ENCODE data around the gene TAF1C.
"Not testable (repeated sequence)": the region's sequence is repeated elsewhere in the genome, so short reads cannot be mapped to it uniquely, and the experiment has no call there.

TAF1C gene

DNA sequence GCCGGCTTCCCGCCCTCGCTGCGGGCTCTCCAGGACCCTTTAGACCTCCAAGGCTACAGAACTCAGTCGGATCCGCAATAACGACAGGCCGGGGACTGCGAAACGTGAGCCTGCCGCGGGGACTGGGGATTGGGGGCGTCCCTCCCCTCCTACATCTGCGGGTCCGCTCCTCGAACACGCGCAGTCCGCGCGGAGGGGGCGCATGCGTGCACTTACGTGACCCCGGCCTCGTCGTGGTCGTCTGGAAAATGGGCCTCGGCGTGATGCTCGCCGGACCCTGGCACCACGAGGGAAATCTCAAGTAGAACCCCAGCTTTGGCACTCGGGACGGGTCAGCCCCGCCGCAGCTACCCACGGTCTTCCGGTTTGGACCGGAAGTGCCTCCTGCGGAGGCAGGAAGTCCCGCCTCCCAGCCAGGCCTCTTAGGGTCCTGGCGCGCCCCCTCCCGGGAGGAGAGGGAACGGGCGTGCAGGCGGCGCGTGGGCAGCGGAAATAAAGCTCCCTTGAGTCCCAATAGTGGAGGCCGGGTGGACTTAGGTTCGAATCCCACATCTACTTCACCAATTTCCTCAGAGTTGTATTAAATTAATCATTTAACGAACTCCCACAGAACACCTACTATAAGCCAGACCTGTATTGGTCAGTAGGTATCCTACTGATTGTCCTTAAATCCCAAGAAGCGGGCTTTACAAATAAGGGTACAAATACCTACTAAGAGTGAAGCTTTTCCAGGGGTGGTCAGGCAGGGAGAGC is at the start of gene TAF1C:
Gene TAF1C, minus strand, starts transcription at position 373 of the 753 bp plus-strand sequence. CDS start 2,069 bp downstream, outside the sequence.
- peak; percentile 93 for ATAC-seq
- peak; percentile 94 for DNase-seq

GRCh38 chr16:84234321-84235241 is 47.7 kb upstream of the TAF1C start:
- DNase-seq (no peak), ATAC-seq (no peak)

DNA sequence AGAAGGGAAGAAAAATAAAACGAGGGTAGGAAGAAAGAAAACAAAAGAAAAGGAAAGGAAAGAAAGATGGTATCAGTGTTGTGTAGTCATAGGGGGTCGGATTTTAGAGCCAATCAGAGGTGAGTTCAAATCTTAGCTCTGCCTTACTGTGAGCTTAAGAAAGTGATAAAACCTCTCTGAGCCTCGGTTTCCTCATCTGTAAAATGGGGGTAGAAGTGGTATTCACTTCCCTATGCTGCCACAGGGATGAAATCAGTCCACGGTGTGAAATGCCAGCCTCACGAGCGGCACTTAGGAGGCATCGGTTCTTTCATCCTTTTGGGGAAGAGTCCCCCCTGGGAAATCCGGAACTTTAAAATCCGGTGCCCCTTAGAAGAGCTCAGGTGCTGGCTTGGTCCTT is 46.9 kb upstream of the TAF1C start:
- ATAC-seq, result no peak

GRCh38 chr16:84232969-84233368 is 46.1 kb upstream of the TAF1C start:
- DNase-seq, result no peak
- ATAC-seq, result no peak

More for the DNA sequence above, 46.9 kb upstream of the TAF1C start:
- DNase-seq, result no peak

DNA sequence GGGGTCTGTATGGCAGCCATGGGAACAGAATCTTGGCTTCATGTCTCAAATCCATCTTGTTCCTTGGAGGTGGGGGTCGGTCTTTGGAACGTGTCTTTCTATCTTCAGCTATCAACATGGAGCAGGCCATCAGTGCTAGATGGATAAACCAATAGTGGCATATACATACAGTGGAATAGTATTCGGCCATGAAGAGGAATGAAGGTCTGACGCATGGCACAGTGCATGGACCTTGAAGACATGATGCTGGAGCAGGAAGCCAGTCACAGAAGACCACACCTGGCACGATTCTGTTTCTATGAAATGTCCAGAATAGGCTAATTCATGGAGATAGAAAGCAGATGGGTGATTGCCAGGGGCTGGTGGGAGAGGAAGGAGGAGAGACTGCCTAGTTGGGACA is 45.2 kb upstream of the TAF1C start:
- DNase-seq, result no peak
- no peak for ATAC-seq

DNA sequence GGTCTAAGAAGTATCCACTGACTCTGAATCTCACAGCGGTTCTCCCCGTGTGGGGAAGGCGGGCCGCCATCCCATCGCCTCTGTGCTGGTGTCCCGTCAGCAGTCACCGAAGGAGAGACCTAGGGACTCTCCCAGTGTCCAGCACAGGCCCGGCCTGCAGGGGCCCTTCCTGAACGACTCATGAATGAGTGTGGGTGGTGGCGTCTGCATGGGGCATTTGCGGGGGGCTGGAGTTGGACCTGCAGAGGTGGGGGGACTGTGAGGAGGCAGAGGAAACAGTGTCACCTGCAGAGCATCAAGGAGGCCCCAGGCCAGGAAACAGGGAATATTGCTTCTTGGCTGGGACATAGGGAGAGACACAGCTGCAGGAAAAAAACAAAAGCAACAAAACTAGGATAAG is 42.6 kb upstream of the TAF1C start:
- no peak for ATAC-seq
- DNase-seq, result no peak

DNA sequence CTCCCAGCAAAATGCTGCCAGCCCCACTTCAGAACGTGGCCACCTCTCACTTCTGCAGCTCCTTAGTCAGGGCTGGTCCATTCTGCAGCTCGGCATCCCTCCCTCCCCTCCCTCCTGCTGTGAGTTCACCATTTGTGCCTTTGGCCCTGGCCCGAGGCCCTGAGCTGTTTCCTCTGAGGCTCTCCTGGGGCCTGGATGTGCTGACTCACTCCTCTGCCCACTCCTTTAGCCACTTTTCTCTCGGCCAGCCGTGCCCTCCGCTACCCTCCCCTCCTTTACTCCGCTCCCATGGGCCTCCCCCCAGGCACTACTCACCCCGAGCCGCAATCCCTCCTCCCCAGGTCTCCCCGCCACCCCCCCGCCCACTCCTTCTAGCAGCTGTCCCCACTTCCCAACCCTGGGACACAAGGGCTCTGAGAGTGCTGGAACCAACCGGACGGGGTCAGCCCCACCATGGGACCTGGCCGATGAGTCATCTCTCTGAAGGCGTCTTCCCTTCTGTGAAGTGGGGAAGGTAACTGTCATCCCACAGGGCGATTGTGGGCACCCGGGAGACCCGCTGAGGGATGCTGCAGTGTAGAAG is 41.5 kb upstream of the TAF1C start:
- ATAC-seq (no peak), DNase-seq (no peak)

GRCh38 chr16:84227548-84227947 is 40.7 kb upstream of the TAF1C start:
- ATAC-seq (no peak), DNase-seq (no peak)

DNA sequence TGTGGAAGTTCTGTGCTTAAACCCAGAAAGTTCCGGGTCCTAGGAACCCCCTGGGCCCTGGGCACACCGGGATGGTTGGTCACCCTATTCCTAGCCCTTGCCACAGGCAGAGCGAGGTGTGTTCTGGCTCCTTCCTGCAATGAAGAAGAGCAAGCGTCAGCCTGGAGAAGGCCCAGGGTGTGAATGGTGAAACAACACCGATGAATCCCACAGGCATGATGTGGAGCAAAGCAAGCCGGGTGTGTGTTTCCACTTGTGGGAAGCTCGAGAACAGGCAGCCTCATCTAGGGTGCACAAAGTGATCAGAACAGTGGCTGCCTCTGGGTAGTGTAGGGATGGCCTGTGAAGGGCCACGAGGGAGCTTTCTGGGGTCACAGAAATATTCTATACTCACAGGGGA is 39.2 kb upstream of the TAF1C start:
- no peak for ATAC-seq
- no peak for DNase-seq

DNA sequence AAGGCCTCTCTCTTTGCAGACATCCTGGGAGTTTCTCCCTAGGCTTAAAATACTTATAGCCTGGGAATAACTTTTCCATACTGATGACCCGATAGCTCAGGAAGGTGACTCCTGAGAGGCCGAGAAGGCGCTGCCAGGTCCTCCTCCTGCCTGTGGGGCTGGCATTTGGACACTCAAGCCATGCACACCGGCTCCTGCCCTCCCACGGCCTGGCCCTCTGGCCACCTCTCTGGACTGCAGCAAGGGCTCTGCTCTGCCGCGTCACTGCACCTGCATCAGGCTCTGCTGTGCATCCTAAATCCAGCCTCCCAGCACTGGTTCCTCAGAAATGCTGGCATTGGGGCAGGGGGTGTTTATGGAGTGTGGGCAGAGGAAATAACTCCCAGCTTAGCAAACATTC is 38.7 kb upstream of the TAF1C start:
- ATAC-seq (no peak), DNase-seq (no peak)

- no peak for ATAC-seq
Observed at GRCh38 chr16:84225126-84225525, 38.3 kb upstream of the TAF1C start.

GRCh38 chr16:84224554-84224953 is 37.7 kb upstream of the TAF1C start:
- ATAC-seq, result no peak
- DNase-seq, result no peak

More at GRCh38 chr16:84225126-84225525, 38.3 kb upstream of the TAF1C start:
- DNase-seq, result no peak

- ATAC-seq (no peak), DNase-seq (no peak)
Observed at GRCh38 chr16:84223456-84223855, 36.6 kb upstream of the TAF1C start.

GRCh38 chr16:84220851-84221250 is 34.0 kb upstream of the TAF1C start:
- ATAC-seq (no peak), DNase-seq (no peak)

DNA sequence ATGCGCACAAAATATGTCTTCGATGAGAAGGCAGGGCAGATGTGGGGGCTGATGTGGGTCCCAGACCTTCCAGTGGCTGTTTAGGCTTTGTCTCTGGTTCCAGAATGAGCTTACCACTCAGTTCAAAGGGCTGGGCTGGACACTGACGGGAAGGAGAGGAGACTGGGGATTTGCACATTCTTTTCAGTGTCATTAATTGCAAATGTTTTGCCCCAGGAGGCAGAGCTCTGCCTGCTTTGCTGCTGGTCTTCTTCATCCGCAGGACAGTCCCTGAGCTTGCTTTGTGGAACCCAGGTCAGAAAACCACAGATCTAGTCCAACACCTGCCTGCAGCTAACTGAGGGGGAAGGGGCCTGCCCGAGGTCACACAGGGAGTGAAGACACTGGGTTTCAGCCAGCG is 32.1 kb upstream of the TAF1C start:
- DNase-seq (no peak), ATAC-seq (no peak)

DNA sequence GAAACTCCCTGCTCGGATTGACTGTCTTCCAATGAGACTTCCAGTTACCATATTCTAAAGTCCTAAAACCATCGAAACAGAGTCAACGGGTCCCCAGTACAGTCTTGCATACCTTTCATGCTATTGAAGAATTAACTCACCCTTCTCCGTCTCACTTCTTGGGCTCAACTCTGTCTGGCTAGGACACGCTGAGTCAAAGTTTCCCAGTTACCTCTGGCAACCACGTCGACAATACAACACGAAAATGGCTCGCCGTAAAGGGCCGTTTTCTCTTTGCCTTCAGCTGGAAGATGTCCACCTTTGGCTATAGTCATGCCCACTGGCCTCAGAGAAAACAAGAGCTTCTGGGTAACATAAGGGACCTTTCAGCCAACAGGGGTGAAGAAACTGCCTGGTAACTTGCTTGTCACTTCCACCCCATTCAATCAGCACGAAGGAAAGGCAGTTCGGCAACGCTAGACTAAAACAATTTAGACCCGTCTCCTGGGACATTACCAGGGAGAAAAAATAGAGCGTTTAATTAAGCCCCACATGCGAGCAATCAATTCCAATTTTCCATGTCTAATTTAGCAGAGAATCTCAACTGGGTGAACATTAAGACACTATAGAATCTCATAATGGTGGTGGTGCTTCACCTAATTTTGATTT is 31.4 kb upstream of the TAF1C start:
- no peak for DNase-seq
- ATAC-seq, result no peak

- DNase-seq, ATAC-seq: not testable (repeated sequence)
Observed at GRCh38 chr16:84216144-84216543, 29.3 kb upstream of the TAF1C start.

GRCh38 chr16:84215531-84215930 is 28.7 kb upstream of the TAF1C start:
- ATAC-seq, result no peak
- no peak for DNase-seq

DNA sequence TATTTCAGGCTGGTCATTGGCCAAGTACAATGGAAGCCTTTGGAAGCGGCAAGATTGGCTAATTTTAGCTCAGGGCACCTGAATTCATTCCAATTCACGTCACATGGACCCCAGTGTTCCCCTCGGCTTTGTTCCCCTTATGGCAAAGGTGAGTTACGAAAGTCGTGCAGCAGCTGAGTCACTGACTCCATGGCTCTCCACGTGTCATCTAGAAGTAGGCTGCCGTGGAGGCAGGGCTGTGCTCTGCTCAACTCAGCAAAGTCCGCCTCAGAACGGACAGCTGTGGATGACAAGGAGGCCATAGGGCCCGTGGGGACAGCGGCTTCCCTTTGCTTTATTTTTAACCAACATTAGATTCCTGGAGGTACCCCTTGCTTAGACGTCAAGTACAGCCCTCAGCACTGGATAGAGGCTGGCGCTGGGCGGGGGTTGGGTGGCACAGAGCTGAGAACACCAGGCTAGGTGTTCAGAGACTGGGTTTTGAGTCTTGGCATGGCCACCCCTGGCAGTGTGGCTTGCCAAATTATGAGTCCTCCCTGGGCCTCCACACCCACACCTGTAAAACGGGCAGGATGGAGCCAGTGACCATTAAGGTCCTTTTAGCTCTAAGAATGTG is 27.7 kb upstream of the TAF1C start:
- ATAC-seq, result no peak
- no peak for DNase-seq

DNA sequence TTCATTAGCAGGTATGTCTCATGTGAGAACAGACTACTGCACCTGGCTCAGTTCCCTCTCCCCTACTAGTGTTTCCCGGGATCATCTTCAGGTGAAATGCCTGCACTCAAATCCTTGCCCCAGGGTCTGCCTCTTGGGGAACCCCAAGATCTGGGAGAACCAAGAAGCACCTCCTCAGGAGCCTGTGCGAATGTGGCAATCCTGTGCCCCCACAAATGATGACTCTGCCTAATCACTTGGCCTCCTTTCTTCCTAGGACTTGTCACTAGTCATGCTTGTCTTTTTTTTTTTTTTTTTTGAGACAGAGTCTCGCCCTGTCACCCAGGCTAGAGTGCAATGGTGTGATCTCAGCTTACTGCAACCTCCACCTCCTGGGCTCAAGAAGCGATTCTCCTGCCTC is 25.8 kb upstream of the TAF1C start:
- no peak for DNase-seq
- ATAC-seq, result no peak

DNA sequence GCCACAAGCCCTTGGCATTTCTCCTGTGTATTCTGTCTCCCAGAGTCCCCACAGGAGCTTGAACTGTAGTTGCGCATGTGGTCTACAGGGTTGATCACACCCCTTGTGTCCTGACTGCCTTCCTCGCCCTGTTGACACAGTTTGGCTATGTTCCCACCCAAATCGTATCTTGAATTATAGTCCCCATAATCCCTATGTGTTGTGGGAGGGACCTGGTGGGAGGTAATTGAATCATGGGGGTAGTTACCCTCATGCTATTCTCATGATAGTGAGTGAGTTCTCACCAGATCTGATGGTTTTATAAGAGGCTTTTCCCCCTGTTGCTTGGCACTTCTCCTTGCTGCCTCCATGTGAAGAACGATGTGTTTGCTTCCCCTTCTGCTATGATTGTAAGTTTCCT is 25.3 kb upstream of the TAF1C start:
- no peak for ATAC-seq
- DNase-seq, result no peak

- ATAC-seq (no peak), DNase-seq (peak; percentile 22)
Observed at GRCh38 chr16:84209989-84210388, 23.1 kb upstream of the TAF1C start.
